ENCODE results near the gene LRBA. TPM values are rescaled to one million over a fixed set of nuclear protein-coding genes. Genes with fewer than 3 reads are reported as not detected.

The LRBA gene
- total RNA-seq, 1 experiment from 2014 or later = 11.2 TPM

DNA sequence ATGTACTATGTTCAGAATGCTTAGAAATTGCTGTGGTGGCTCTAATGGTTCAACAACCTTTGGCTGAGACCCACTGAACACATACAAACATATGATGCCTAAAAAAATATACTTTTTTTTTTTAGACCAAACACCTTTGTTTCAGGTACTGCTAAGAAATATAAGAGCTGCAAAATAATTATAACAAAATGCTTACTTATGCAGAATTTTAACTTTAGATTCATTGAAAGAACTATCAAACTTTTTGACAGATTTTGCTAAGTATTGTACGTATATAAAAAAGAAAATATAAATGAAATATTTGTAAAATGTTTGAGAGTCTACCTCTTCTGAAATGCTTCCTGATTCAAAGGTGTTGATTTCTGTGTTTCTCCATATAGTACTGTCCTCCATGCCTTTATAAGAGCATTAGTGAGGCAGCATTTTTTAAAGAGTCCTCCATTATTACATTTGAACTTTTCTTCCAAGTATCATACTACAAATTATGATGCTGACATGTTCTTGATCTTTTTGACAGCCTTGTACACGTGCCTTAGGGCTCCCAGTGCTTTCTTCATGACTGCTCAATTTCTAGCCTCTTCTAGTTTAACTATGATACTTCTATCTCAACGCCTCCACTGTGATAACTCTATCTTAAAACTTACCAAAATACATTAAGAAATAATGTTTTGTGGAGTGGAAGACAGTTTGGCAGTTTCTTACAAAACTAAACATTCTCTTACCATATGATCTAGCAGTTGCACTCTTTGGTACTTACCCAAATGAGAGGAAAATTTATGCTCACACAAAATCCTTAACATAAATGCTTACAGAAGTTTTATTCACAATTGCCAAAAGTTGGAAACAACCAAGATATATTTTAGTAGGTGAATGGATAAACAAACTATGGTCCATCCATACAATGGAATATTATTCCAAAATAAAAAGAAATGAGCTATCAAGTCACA, 645.4 kb downstream of the LRBA start:
- no peak for DNase-seq (ENCODE audit: low read depth)

DNA sequence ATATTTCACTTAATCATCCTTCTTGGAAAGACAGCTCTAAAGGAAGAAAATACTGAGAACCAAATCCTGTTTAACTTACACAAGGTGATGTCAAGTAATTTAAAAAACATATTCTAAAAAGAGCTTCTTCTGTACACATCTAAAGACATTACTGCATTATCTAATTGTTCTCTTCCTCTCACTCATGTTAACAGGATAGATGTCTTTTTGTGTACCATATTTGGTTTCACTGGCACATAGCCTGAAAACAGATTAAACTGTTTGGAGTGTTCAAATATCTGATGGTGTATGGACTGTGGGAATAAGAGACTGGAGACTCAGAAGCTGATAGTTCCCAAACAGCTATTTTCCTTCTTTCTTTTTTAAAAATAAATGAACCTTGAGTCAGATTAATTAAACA, 646.4 kb downstream of the LRBA start:
- DNase-seq (ENCODE audit: low read depth) = no peak

DNA sequence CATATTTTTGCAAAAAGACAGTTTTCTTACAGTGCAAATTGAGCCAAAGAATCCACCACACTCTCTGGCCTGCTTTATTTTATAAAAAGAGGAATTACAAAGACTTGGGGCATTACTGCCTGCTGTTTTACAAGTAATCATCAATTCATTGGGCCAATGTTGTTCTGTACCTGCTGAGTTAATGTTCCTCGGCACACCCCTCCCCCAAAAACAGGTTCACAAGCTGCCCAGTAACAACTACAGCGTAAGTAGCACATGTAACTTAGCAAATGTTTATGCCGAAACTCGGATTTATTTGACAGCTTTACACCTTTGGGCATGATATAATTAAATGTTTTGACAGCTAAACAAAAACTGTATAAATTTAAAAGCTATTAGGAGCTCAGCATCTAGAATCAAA, 647.8 kb downstream of the LRBA start:
- DNase-seq (ENCODE audit: low read depth) = no peak

DNA sequence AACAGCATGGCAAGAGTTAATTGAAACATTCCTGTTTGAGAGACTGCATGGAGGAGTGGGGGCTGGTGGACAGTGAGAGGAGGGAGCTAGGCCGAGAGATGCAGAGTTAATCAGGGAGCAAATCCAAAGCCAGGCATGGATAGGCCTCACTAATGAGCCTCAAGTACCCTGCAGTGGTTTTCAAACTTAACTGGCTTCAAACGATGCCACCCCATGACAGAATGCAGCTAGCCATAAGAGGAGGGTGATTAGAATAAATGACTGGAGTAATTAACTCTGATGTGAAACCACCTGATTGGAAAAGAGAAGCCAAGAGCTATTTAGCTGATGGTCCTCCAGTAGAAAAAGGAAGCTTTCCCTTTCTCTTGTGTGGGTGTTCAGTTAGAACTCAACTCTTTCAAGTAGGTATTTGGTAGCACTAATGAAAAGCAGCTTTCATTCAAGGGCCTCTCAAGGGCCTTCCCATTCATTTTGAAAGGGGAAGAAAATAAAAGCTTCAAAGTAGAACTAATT, 648.5 kb downstream of the LRBA start:
- DNase-seq (ENCODE audit: low read depth) = no peak

DNA sequence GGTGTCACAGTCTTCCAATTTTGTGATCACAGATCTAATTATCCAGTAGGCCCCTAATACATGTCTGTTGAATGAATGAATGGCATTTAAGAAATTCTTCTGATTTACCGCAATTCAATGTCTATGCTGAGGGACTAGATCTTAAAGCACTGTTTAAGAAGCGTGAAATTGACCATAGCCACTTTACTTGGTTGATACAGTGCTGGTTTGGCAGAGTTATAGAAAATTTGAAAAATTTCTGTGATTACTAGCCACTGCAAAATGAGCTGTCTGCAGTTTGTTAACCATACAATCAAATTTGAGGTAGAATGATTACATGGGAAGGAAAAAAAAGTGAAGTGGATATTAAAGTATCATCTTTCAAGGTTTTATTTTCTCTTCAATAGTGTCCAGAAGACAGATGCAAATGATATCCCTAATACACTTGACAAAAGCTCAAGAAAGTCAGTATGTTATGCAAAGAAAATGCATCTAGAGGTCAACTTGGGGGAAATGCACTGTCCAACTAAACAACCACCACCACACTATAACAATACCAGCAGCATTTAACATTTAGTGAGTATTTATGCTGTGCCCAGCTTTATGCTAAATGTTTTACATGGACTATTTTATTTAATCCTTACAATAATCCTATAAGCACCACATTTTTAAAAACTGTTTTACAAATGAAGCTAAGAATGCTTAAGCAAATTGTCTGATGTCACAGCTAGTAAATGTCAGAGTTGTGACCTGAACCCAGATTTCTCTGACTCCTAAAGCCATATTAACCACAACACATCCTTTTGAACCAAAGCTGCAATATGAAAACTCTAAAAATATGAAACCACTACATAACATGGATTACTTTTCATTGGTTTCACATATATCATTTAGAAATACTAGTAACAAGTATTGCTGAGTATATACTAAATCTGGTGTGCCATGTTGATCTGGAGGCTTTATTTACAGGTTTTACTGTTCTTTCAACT, 651.1 kb downstream of the LRBA start:
- DNase-seq (ENCODE audit: low read depth) = no peak

DNA sequence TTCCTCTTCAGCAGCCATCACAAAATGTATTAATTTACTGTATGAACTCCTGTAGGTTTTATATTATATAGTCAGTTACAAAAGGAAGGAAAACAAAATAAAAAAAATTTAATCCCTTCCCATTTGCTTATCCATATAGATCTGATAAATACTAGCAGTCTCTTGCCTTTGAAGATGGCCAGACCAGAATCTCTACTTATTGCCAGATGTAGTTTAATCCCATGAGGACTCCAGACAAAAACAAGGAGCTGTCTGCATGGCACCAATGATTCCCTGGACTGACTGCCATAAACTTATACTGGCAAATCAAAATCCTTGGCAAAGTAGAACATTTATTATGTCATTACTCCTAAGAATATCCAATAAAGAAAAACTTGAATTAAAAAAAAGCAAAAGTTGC, 656.4 kb downstream of the LRBA start:
- DNase-seq (ENCODE audit: low read depth) = no peak

DNA sequence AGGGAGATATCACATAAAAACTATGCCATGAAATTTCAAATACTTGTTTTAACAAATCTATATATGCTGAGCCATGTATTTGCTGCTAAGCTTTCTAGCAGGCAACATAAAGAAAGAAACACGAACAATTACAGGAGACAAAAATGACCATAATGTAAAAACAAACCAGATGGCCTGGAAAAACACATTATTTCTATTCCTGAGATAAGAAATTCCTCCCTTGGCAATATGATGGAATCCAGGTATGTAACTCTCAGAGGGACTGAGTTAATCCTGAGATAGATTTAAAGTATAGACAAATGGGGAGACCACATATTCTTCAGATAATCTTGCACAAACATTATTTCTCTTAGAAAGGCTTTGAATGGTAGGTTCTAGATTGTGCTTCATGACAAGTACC, 657.3 kb downstream of the LRBA start:
- no peak for DNase-seq (ENCODE audit: low read depth)

DNA sequence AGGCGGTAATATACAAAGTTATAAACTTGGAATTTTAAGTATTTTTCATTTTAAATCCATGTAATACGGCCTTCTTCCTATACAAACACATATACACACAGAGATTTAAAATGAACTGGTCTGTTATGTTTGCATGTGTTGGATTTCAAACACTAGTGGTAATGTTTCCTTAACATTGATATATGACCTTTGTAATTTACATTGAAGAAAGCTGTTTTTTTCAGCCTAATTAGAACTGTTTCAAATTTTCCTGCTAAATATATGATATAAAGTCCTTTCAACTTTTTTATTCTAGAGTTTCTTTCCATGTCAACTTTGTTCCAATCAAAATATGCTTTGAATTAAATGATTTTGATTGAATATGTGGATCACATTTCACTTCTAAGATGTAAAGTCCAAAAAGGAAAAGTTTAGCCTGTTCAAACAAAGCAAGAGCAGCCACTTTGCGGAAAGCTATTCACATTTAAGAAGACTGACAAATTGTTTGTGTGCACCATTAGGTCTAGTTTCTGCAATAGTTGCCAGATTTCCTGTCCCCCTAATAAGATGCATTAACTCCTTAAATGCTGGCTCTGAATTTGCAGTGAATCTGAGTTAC, 659.1 kb downstream of the LRBA start:
- no peak for DNase-seq (ENCODE audit: low read depth)

DNA sequence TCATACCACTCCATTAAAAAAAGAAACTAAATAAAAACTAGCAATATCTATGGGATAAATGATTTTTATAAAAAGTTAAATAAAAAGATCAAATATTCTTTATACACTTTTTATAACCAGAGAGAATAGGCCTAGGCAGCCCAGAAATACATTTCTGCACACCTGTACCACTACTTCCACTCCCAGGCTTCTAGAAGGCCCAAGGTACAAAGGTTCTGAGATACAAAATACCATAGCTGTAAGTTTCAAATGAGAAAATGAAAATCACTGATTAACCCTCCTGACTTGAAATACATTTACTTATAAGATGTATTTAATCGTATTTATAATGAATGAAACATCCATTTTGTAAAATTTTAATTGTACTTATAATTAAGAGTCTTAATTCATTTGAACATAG, 659.7 kb downstream of the LRBA start:
- no peak for DNase-seq (ENCODE audit: low read depth)

DNA sequence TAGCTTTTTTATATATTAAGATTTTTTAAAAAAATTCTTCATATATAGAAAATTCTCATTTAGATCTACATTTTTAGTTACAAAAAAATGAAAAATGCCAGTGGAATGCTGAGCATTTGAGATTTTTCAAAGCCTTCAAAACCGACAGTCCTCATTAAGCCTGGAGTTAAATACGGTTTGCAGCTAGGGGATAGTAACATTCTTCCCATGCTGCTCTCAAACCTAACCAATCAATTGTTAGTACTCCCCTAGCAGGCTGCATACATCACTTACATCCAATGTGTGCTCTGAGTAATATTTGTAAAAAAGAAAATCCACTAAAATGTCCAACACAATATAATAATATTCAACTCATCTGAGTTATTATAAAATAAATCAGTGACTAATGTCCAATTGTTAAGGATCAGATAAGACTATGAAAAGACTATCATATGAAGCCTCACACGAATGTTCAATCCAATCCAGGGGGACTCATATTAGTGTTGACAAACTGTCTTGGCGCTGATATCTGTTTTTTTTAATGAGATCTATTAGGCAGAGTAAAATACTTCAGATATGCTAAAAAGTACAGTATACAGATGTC, 660.8 kb downstream of the LRBA start:
- DNase-seq (ENCODE audit: low read depth) = no peak

DNA sequence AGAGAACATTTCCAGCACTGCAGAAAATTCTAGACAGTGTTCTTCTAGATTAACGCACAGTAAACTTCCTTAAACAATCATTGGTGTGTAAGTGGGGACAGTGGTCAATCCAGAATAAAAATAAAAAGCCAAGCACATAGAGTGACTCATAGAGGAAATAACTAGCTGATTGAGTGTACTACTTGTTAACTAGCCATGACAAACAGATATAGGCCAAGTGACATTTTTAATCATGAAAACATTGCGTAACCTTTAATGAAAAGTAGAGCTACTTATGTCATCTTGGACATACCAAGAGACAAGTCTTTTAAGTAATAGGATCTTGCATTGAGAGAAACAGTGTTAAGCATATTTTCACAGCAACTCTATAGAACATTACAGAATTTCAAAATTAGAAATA, 667.0 kb downstream of the LRBA start:
- DNase-seq (ENCODE audit: low read depth) = peak; percentile 24

DNA sequence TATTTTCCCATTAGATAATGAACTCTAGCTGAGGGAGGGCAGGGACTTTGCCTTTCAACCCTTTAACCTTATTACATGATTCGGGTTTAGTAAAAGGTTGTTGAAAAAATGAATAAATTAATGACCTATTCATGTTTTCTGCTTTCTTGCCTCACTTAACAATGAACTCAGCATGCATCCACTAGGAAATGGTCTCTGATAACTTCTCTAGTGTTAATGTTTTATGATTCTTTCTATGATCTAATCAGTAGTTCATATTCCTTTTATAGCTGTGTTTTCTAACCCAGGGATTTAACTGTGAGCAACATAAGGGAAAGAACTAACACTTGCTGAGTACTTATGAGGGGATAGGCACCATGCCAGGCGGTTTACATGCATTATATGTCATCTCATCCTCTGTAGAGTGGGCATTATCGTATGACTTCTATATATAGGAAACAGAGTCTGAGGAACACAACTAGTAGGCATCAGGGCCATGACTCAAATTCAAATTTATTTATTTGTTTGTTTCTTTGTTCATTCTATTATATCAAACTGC, 669.8 kb downstream of the LRBA start:
- DNase-seq (ENCODE audit: low read depth) = no peak

DNA sequence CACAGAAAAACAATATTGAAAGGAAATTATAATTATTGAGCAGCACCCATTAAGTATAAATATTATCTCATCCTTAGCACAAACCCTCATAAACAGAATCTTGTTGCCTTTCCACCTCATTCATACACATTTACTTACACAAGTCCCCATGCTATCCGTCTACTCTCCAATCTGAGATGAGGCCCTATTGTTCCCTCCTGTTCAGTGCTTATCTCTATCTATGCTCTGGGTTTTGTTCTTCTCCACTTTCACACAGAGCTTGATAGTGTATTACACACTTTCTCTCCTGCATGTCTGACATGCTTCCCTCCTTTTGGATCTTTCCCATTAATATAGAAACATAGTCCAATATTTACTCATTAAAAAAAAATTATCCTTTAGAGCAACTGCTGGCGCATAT, 671.3 kb downstream of the LRBA start:
- DNase-seq (ENCODE audit: low read depth) = no peak

DNA sequence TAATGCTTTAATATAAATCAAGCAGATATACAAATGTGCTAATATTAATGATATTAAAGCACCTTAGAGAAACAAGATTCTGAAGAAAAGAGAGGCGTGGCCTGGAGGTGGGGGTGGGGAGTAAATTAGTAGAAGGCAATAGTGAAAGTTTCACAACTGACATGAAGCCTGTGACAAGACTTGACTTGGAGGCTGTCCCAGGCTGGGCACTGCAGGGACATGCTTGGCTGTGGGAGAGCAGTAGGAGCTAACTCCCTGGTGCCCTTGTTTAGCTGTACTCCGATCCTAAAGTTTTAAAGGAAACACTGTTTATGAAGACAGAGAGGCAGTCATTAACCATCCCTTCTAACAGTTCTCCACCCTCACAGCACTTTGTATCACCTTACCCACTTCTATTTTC, 672.1 kb downstream of the LRBA start:
- DNase-seq (ENCODE audit: low read depth) = no peak

DNA sequence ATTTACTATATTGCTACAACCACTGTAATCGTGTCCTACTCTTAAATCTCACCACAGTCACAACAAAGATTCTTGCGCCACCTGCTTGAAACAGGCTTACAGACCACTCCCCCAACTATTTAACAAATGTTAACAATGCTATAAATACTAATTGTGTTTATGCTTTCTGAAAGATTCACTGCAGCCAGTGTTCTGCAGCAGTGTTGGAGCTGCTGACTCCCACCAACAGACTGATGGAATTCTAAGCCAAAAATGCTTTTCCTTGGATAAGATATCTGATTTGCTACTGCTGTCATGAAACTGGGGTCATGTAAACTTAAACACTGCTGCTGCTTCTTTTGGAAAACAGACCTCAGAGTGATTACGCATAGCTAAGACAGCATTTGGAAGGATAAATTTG, 677.4 kb downstream of the LRBA start:
- no peak for DNase-seq (ENCODE audit: low read depth)

DNA sequence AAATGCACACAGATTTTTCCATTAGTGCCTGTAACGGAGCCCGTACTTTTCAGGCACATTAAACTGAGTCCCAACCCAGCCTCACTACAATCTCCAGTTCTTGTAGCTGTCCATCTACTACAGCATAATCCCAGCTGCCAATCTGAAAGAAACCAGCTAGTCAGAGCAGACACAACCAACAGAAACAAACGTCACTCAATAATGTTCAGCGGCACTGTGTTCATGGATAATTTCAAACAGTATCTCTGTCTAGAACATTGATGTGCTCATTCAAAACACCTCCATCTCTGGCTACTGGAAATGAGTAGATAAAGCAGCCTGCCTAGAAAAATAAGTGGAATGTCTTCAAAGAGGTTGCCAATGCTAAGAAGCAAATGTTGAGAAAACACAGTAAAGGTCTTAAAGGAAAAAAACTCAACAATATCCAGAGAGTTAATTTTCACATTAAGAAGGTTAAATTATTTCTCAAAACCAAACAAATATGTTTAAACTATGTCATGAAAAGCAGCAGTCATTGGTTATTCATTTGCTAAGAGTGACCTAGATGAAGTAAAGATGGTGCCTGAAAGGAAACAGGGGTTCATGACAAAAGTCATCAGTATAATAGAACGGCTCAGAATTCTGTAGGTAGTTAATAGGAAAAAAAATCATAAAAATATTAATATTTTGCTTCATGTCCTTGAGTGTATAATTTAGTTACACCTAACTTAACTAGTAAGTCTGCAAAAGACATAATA, 678.2 kb downstream of the LRBA start:
- DNase-seq (ENCODE audit: low read depth) = no peak

DNA sequence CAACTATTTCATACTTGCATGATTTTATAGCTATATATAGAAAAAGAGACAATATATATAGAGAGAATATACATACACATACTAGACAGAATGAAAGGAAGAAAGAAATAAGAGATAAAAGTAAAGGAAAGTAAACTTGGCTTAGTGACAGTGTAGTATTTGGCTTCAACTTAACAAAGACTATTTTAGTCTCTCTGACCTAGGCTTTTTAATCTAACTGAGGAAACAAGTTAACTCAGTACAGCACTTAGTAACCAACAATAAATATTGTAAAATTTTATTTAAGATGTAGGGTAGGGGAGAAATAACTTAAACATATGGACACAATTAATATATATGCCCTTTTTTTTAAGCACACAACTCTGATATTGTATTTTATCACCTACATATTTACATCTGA, 682.1 kb downstream of the LRBA start:
- DNase-seq (ENCODE audit: low read depth) = no peak

DNA sequence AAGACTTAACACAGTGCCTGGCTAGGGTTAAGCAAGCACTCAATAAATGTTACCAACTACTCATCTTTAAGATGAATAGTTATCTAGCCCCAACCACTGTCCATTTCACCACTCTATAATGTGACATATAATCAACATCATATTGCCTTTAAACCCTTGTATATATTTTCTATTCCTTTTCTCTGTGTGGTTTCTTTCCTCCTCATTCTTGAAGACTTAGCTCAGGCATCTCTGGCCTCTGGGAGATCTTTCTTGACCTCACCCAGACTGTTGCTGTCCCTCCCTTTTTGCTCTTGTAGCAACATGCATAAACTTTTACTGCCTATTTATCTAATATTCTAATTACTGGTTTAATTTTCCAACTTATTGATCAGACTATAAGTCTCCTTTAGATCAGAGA, 683.0 kb downstream of the LRBA start:
- no peak for DNase-seq (ENCODE audit: low read depth)

DNA sequence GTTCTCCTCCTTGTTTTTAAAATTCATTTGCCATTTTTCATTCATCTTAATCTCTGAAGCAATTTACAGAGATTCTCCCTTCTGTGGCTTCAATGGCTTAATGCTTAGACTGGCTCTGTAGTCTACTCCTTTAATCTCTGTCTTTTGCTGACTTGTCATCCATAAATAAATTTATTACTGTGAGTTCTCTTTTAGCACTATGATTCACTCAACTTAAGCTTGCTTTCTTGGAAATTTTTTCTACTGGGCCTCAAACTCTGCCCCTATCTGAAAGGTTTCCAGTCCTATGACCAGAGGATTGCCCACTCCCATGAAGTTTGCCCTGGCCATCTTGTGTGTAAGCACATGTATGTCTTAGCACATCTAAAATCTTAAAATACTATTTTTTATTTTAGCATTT, 685.7 kb downstream of the LRBA start:
- no peak for DNase-seq (ENCODE audit: low read depth)

DNA sequence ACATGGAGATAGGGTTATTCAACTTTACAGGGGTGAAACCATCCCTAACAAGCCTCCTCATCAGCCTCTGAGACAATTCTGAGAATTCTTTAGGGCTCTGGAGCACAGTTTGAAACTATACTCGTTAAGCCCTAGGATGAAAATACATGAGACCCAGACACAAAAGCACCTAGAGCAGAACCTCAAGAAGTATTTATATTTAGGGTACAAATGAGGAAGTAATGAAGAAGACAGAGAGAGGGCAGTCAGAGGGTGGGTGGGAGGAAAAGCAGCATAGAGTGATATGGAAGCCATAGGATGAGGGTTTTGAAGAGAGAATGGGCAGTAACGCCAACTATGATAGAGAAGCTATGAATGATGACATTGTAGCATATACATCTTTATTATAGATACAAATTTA, 686.6 kb downstream of the LRBA start:
- no peak for DNase-seq (ENCODE audit: low read depth)

Measured in Daoy (cell line).